ENCODE results near the gene FOXC1.

GRCh38 chr6:1618311-1619097 is 8.8 kb downstream of the FOXC1 start:
- TF ChIP-seq CTCF (IDR thresholded peaks at IDR 0.05; ENCODE audit: poor library complexity) (no peak), EZH2phosphoT487 (IDR thresholded peaks at IDR 0.05; ENCODE audit: low read depth, severe bottlenecking, unreplicated experiment) (peak; percentile 38)

Data from hepatocyte (in vitro differentiated cells).